HG03095 (cell line): ENCODE data around the gene NOVA2.

Experiments
- ATAC-seq: cut with Tn5 transposase; IDR thresholded peaks from one replicate; pipeline ENCODE4 v1.9.1; 2021; ENCODE audit warnings: moderate library complexity; ENCODE audit not compliant: unreplicated experiment

Gene NOVA2

DNA sequence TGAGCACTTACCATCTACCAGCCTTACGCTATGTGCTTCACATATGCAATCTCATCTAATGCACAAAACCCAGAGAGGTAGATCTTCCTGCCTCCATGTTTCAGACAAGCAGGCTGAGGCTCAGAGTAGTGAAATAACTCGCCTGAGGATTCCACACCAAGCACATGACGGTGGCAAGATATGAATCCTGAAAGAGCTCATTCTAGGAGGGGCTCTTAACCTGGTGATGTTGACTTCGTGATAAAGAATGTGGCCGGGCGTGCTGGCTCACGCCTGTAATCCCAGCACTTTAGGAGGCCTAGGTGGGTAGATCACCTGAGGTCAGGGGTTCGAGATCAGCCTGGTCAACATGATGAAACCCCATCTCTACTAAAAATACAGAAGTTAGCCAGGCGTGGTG is 5.0 kb downstream of the NOVA2 start:
- no peak for ATAC-seq

DNA sequence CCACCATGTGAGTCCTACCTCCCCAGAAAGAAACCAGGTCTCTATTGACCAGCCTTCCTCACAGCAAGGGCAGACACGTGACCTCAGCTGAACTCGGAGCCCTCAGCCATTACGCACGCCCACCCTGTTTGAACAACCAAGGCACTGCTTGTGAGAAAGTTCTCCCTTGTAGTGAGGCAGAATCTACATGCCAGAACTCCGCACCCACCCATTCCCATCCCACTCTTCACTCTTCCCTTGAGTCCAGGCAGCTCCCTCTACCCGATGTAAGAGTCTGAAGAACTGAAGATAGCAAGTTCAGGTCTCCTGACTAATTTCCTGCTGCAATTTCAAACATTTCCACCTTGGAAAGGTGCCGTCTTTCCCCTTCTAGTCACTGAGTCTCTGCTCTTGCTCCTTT is 6.4 kb downstream of the NOVA2 start:
- ATAC-seq = no peak

DNA sequence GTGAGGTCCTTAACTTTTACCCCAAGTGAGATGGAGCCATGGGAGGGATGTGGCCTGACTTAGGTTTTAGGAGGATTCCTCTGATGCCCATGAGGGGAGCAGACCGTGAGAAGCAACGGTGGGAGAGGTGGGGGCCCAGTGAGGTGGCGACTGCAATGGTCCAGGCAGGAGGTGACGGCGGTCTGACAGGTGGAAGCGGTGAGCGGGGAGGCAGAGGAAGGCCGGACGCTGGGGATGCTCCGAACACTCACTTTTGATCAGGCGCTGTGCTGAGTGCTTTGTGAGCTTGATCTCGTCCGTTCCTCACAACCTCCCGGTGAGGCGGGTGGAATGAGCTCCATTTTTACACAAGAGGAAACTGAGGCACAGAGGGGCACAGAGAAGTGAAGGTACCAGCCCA is 11.6 kb downstream of the NOVA2 start:
- ATAC-seq = no peak

DNA sequence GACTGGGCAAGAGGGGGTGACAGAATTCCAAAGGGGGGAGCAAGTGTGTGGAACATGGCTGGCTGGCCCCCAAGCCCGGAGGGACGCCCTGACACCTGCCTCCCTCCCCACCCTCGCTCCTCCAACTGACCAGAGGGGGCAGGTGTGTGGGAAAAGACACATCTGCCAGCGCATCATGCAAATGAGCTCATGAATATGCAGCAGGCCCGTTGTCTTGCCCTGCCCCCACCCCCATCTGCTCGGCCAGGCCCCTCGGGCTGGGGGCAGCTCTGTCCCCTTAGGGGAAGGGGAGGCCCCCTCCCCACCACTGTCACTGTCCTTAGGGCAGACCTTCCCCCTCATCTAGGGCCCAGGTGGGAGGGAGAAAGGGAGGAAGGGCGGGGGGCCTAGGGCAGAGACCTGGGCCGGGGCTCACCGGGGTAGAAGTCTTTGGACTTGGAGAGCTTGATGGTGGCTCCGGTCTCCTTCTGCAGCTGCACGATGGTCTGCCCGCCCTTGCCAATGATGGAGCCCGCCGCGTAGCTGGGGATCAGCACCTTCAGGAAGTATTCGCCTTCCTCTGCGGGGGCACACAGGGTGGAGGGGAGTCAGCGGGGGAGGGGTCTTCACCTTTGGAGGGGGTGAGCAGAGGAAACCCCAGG is 12.9 kb downstream of the NOVA2 start:
- no peak for ATAC-seq

DNA sequence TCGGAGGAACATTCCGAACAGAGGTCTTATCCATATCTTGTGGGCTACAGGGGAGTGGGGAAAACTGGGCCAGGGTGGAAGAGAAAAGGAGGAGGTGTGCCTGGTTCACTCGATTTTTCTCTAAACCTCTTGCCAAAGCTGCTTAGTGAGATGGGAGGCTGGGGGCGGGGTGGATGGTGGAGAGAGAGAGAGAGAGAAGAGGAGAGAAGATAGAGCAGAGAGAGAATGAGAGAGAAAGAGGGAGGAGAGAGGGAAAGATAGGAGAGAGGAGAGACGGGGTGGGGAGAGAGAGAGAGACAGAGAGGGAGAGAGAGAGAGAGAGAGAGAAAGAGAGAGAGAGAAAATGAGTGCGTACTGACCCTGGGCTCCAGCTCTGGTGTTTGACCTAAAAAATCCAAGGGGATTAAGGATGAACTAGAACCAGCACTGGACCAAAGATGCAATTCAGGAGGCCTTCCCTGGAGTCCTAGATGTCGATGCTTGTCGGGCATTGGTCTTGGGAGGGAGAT is 14.1 kb downstream of the NOVA2 start:
- no peak for ATAC-seq

DNA sequence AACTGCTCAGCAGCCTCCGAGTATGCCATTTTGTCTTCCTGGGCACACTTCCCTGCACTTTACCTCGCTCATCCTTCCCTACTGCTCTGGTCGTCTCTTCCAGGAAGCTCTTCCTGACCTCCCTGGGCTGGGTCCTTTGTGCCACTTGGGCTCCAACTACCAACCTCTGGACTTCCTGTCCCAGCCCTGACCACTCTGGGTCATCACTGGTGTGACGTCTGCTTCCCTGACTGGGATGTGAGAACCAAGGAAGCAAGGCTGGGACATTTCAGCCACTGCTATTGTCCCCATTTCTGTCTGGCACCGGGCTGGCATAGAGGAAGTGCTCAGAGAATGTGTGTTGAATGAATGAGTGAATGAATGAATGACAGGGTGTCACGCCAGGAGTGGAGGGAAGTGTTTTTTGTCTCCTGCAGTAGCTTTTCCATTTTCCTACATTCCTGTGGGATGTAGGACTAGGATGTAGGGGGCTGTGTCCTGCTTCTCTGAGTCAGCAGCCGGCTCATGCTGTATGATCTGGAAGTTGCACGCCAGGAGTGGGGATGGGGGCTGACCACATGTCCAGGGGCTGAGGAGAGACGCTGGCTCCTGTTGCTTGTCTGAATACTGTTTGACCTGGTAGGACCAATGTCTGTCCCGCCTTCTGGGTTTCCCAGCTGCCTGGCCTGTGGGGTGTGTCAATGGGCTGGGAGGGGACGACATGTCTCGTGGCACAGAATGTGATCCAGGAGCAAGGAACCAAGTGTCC is 14.7 kb downstream of the NOVA2 start:
- ATAC-seq = no peak

DNA sequence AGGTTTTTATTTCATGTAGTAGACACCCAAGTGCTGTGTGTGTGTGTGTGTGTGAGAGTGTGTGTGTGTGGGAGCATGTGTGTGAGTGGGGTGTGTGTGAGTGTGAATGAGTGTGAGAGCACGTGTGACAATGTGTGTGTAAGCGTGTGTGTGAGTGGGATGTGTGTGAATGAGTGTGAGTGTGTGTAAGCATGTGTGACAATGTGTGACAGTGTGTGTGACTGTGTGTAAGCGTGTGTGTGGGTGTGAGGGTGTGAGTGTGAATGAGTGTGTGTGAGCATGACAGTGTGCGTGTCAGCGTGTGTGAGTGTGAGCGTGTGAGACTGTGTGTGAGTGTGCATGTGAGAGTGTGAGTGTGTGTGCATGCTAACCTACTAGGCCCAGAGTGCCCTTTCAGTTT is 15.3 kb downstream of the NOVA2 start:
- no peak for ATAC-seq

DNA sequence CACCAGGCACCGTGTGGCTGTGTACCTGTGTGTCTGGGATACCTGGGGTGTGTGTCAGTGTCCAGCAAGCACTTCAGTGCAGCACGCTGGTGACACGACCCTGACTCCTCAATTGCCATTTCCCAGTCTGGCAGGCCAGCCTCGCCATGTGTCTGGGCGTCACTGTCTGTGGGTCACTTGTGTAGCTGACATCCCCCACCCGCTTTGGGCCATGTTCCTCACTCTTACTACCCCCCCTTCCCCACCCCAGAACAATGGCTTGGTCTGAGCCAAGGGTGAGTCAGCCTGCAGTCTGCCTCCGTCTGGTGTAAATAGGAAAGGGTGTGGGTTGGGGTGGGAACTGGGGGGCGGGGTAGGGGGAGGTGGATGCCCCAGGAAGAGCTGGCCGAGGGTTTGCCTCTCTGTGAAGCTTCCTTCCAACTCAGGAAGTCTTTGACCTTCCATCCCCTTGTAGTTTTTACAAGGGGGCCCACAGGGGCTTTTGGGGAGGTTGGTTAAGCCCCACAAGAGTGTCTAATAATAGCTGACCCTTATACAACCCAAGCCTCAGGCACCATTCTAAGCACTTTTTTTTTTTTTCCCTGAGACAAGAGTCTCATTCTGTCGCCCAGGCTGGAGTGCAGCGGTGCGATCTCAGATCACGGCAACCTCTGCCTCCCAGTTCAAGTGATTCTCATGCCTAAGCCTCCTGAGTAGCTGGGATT is 17.6 kb downstream of the NOVA2 start:
- ATAC-seq = no peak

DNA sequence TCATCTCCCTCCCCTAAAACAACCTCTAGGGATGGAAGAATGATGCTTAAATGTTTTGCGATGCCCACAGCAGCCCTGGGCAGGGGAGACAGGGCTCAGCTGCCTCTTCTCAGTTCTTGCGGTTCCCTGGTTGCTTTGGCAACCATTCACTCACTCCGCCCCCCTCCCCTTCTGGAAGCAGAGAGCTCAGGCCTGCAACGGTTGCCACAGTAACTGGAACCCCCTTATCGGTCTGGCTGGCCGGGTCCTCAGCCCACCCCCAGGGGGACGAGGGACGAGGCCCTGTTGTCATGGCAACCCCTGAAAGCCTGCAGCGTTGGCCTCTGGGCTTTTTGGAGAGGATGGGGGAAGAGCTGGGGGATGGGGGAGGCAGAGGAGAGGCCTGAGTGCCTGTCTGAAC is 19.5 kb downstream of the NOVA2 start:
- ATAC-seq = no peak

DNA sequence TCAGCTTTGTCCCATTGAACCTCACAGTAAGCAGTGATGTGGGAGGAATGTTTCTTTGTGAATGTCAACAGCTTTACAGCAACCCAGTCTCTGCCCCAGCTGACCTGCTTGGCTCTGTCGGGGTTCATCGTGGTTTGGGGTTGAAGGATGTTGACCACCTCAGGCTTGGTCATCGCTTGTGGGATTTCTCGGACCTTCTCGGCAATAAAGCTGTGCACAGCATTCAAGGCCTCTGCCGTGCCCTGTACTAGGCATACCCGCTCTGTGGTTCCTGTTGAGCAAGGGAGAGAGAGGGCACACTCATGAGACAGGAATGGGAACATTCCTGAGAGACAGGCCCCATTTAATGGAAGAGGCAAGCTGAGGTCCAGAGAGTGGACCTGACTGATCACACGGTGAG is 20.0 kb downstream of the NOVA2 start:
- ATAC-seq = no peak

DNA sequence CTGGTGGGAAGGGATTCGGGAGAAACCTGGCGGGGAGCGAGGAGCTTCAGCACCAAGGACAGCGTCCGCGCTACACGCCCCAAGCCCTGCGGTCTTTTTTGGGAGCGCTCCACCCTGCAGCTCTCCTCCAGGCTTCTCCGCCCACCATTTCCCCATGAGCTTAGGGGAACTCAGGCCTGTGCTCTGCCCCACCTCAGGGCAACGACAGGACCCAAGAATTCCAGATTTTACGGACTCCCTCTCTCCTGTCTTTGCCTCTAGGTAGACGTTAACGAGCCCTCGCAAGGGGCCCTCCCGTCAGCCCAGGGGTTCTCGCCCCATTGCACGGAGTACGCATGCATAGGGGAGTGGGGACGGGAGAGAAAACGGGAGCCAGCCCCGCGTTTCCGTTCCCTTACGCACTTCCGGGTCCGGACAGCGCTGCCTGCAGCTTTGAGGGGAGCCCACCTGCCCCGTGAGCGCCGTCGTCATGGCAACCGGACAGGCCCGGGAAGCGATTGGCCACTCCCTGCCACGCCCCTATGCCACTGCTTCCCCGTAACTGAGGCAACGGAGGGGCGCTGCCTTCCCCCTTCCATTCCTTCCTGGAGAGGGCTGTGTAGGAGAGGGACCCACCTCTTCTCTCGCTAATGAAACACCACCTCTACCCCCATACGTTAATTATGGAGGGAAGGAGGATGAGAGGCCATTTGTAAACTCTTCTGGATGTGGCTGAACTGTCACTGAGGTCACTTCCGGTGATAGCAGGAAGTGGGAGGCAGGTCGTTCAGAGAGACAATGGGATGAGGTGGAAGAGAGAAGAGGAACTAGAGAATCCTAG is 20.8 kb downstream of the NOVA2 start:
- no peak for ATAC-seq

DNA sequence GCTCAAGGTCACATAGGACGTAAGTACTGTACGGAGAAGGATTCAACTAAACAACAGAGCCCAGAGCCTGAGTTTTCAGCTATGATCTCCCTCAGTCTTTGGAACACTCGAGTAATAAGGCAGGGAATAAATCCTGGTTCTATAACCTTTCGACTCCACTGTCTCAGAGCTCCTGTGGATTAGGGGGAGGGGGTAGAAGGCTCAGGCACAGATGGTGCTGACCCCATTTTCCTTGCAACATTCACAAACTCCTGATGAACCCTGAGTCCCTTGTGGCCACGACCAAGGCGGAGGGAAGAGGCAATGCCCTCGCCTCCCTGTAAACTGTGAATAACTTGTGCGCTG is 21.4 kb downstream of the NOVA2 start:
- ATAC-seq = no peak

DNA sequence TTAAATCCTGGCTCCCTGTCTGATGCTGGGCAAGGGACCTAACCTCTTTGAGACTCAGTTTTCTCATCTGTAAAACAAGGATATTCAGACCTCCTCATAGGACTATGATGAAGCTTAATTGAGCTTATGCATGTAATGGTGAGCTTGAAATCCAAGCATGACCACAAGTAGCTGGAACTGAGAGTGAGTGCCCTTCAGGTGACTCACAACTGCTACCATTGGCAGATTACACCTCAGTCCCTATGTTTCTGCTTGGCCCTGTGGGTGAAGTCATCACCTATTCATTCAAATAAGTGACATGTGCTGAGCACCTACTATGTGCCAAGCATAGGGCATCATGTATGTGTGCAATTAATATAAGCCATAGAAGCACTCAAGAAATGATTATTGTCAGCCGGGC is 25.7 kb downstream of the NOVA2 start:
- no peak for ATAC-seq

DNA sequence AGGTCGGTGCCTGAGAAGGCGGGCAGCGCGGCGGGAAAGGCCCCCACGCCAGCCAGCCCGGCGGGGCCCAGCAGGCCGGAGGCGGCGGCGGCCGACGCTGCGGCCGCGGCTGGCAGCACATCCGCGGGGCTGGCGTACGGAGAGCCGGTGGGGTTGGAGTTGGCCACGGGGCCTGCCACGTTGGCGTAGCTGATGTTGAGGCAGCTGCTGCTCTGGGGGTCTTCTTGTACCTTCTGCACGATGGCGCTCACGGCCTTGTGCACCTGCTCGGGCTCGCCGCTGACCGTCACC is 33.2 kb downstream of the NOVA2 start:
- ATAC-seq = no peak

DNA sequence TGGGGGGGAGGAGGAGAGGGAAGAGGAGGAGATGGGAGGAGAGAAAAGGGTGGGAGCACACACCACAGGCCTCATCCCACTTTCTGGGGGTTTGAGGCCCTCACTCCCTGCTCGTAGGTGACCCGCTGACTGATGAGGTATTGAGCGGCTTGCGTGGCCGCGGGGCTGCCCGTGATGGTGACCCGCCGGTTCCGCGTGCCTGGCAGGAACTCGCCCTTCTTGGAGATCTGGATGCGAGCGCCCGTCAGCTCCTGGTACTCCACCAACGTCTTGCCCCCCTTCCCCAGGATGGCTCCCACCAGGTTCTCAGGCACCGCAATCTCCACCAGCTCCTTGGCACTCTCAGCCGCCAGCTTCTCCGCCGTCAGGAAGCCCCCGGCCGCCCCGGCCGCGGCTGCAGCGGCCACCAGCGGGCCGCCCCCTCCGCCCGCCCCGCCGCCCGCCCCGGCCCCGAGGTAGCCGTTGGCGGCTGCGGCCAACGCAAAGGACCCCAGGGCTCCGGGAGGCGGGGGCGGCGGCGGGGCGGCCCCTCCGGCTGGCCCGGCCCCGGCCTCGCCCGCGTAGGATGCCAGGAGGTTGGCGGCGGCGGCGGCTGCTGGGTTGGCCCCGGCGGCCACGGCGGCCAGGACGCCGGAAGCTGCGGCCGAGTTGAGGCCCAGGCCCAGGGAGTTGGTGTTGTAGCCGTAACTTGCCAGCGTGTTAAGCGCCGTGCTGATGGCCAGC is 33.7 kb downstream of the NOVA2 start:
- ATAC-seq = no peak

DNA sequence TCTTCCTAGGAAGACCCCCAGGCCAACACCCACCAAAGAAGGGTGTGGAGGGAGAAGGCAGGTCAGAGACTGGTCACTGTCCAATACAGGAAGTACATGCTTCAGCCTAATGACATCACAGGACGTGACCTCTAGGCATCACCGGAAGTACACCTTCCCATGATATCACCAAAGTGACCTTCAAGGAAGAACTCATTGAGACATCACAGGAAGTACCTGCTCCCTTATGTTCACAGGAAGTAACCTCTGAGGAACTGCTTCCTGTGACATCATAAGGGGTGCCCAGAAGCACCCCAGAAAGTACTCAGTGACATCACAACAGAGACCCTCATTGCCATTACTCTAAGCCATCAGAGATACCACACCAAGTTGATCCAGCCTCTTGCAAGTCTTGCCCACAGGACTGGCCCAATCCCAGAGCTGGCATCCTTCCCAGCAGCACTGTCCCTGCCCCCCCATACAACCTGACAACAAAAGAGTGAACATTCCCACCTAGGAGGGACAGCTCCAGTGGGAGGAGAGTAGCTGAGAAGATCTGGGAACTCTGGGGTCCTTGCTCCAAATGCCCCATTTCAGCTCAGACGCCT is 34.8 kb downstream of the NOVA2 start:
- no peak for ATAC-seq

DNA sequence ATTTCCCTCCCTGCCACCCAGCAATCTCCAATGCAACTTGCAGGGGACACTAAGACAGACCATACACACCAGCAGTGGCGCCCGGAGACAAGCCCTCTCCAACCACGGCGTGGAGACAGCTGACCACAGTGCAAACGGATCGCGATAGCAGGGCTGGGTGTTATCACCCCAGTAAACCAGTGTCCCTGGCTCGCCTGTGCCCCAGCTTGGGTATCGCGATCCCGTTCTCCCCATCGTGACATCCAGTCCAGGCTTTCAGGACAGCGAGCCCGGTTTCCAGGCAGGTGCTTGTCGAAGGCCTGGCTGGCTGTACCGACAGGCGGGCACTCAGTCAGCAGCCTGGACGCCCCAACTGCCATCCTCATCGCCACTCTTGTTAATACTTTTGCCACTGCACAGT is 38.4 kb downstream of the NOVA2 start:
- no peak for ATAC-seq

DNA sequence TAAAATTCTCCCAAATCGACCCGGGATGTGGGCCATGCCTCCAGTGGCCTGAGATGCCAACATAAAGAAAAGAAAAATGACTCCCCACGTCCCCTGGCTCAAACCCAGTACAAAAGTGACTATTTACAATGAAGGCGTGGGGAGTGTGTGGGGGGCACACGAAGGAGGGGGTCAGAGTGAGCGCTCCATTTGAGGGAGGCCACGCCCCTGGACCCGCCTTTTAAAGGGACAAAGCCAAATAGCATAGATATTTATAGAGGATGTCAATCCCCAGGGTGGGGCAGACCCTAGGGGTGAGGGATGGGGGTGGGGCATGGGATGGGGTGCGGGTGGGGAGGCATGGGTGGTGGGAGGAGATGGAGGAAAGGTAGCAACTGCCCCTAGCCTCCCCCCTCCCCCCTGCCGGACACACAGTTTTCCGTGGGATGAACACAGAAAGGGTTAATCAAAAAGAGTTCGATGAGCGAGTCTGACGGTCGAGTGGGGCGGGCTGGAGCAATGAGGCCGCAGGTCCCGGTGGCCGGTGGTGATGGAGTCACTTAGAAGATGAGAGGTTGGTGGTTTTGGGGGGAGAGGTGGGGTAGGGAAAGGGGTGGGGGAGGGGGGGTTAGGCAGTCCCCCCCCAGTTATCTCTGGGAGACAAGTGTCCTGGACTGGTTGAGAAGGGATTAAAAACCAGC is 39.0 kb downstream of the NOVA2 start:
- no peak for ATAC-seq

DNA sequence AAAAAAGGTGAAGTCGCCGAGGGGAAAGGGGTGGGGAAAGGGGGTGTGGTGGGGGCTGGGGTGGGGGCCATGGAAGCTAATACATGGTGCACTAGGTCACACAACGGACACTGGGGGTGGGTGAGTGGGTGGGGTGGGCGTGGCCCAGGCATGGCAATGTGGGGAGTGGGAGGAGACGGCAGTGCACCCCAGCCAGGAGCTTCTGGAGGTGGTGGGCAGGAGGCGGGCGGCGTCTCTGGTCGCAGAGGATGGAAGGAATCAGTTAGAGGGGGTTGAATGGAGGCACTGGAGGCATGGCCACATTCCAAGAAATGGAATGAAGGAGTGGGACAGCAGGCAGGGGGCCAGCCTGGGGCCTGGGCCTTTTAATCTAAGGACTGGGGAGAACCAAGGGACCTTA is 39.9 kb downstream of the NOVA2 start:
- no peak for ATAC-seq

DNA sequence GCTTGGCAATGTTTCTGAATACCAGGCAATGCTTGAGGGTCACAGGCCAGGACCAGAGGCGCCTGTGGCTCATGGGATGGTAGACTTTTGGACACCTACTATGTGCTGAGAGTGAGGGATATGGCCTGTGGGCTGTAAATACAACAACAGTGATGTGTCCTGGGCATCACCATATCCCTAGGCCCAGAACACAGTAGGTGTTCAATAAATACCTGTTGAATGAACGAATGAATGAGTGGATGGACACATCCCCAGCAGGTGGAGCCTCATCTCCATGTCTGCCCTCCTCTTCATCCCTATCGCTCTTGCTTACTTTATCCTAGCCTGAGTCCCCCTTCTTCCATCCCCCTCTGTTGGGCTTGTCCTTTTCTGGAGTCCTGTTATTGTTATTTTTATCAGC is 42.6 kb downstream of the NOVA2 start:
- no peak for ATAC-seq
